Measurements from ENCODE around the gene NUDC. TPM values are rescaled to one million over a fixed set of nuclear protein-coding genes. Genes with fewer than 3 reads are reported as not detected.

The NUDC gene
- total and polyA plus RNA-seq, 9 of the 15 experiments (the other 6 are each of a cell fraction or from before 2014, with no cell fraction given): 9.8 to 234 (median 149) TPM

DNA sequence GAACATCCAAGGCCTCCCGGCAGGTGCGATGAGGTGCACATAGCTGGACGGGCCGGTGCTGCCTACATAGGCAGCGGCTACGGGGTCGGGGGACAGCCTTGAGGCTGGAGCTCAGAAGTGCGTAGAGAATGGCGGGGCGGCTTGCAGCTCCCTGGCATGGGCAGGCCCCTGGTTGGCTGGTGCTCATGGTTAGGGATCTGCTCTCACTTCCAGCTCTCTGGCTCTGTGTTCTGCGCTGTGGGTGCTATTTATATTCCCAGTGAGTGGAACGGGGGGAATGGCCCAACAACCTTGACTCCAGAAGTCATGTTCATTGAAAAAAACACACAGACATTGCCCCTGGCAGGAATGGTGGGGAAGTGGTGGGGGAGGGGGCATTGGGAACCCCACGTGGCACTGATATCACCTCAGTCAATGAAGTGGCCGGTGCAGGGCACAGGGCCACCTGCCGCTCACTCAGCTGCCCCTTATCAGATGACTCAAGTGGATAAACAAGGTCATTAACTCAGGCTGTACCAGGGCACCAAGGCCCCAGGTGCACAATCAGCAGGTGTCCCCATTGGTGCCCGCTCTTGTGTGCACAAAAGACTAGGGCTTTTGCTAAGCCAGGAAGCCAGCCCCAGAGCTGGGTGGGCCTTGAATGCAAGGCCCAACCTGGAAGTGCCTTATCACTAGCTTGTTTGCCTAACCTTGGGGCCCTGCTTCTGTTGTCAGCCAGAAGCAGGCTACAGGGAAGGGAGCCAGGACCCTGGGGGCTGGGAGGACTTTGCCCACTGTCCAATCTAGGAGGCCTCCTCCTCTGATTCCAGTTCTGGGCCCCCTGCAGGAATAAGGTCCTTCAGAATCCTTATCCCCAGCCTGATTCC is 7.6 kb upstream of the NUDC start, which contains the start of gene NR0B2 (continued):
- TF ChIP-seq ZNF444 (CRISPR knock-in tag; IDR thresholded peaks at IDR 0.05) (no peak), TARDBP (IDR thresholded peaks at IDR 0.05) (no peak), FOXP1 (CRISPR knock-in tag; IDR thresholded peaks at IDR 0.05) (no peak), MAFG (tag; conservative IDR thresholded peaks at IDR 0.05) (no peak), ZNF695 (CRISPR knock-in tag; IDR thresholded peaks at IDR 0.05) (no peak), CREBBP (IDR thresholded peaks at IDR 0.05; ENCODE audit: low read depth, low read length) (no peak), IRF2 (CRISPR knock-in tag; IDR thresholded peaks at IDR 0.05) (no peak), DIDO1 (tag; IDR thresholded peaks at IDR 0.05; ENCODE audit: low read depth) (no peak), ARID2 (IDR thresholded peaks at IDR 0.05) (no peak), MTA1 (IDR thresholded peaks at IDR 0.05; ENCODE audit: borderline replicate concordance) (no peak), CREB3 (tag; conservative IDR thresholded peaks at IDR 0.05; ENCODE audit: low read depth) (peak; percentile 77), THRAP3 (IDR thresholded peaks at IDR 0.05; ENCODE audit: borderline replicate concordance) (no peak), TCF15 (CRISPR knock-in tag; IDR thresholded peaks at IDR 0.05) (no peak), CREM (IDR thresholded peaks at IDR 0.05; ENCODE audit: low read depth) (peak; percentile 37; the same call in 1 of the 2 replicates), RBM17 (IDR thresholded peaks at IDR 0.05; ENCODE audit: borderline replicate concordance, low read depth, low read length) (no peak), SMARCB1 (IDR thresholded peaks at IDR 0.05; ENCODE audit: insufficient read length, low read depth) (no peak), ZNF431 (CRISPR knock-in tag; IDR thresholded peaks at IDR 0.05) (no peak)
- TF ChIP-seq, protein P1, sequence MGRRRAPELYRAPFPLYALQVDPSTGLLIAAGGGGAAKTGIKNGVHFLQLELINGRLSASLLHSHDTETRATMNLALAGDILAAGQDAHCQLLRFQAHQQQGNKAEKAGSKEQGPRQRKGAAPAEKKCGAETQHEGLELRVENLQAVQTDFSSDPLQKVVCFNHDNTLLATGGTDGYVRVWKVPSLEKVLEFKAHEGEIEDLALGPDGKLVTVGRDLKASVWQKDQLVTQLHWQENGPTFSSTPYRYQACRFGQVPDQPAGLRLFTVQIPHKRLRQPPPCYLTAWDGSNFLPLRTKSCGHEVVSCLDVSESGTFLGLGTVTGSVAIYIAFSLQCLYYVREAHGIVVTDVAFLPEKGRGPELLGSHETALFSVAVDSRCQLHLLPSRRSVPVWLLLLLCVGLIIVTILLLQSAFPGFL (CRISPR knock-in tag; IDR thresholded peaks at IDR 0.05): no peak
- TF ChIP-seq, protein P2, sequence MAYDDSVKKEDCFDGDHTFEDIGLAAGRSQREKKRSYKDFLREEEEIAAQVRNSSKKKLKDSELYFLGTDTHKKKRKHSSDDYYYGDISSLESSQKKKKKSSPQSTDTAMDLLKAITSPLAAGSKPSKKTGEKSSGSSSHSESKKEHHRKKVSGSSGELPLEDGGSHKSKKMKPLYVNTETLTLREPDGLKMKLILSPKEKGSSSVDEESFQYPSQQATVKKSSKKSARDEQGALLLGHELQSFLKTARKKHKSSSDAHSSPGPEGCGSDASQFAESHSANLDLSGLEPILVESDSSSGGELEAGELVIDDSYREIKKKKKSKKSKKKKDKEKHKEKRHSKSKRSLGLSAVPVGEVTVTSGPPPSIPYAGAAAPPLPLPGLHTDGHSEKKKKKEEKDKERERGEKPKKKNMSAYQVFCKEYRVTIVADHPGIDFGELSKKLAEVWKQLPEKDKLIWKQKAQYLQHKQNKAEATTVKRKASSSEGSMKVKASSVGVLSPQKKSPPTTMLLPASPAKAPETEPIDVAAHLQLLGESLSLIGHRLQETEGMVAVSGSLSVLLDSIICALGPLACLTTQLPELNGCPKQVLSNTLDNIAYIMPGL (CRISPR knock-in tag; IDR thresholded peaks at IDR 0.05): no peak
- TF ChIP-seq, protein P3, sequence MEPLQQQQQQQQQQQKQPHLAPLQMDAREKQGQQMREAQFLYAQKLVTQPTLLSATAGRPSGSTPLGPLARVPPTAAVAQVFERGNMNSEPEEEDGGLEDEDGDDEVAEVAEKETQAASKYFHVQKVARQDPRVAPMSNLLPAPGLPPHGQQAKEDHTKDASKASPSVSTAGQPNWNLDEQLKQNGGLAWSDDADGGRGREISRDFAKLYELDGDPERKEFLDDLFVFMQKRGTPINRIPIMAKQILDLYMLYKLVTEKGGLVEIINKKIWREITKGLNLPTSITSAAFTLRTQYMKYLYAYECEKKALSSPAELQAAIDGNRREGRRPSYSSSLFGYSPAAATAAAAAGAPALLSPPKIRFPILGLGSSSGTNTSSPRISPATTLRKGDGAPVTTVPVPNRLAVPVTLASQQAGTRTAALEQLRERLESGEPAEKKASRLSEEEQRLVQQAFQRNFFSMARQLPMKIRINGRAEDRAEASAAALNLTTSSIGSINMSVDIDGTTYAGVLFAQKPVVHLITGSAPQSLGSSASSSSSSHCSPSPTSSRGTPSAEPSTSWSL (CRISPR knock-in tag; IDR thresholded peaks at IDR 0.05; ENCODE audit: borderline replicate concordance): no peak
